Fibroblast of mammary gland (primary cell): ENCODE data around the gene GNAQ.

Experiments used
- DNase-seq: peaks from one replicate; pipeline ENCODE4 v3.0.0-alpha.2; 2010; ENCODE audit warnings: low read depth
- H3K4me3 ChIP-seq: 2 replicates; pipeline ENCODE4 v1.5.1; 2011; ENCODE audit warnings: low read depth, mild to moderate bottlenecking, low read length, moderate library complexity; ENCODE audit not compliant: control insufficient read depth
- CTCF ChIP-seq: conservative IDR thresholded peaks from 2 replicates; pipeline ENCODE4 v1.5.1; 2011; ENCODE audit warnings: low read depth, low read length, inconsistent platforms; ENCODE audit not compliant: control insufficient read depth, insufficient read depth

Gene GNAQ

GRCh38 chr9:77953590-77953989 lies 78.0 kb downstream of the GNAQ start:
- peak; percentile 45 for DNase-seq
- H3K4me3 ChIP-seq: no peak overlapping the region
- TF ChIP-seq CTCF: no peak

DNA sequence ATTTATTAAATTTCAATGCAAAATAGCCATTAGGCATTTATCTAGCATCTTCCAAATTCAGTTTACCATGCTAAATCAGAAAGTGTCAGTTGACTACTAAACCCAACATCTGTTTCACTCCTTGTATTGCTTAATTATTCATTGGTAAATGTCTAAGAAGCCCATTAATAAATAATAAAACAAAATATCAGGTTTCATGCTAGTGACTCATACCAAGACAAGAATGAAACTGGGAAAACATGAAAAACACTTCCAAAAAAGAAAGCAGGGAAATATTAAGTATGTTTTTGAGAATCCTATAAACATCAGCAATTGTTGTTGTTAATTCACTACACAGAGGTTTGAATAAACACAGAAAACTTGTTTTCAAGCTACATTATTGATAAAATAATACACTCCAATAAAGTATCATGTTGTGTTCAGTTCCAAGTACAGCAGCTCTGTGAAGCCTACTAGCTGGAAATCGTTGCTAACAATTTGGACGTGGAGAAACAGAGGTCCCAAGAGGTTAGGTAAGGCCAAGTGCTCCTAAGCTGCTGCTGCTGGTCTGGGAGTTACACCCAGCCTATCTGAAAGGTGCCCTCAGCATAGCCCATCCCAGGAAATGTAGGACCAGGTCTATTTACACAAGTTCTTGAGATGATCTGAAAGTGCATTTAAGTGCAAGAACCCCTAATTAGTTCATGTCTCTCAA lies 78.8 kb downstream of the GNAQ start:
- DNase-seq: peak; percentile 73
- no peak for TF ChIP-seq CTCF
- no peak overlapping the region for H3K4me3 ChIP-seq

DNA sequence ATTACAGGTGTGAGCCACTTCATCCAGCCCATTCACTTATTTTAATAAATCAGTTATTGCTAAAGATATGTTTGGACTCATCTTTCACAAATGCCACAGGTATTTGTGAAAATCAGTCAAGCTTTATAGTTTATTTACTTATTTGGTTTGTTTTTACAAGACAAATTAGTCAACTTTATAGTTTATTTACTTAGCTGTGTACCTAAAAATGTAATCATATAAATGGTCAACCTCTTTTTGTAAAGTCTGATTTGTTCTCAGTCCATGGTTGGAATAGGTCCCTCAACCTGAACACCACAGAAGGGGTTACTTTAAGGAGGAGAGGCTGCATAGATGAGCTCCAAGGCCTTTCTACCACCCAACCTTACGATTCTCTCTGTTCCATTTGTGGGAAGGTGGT lies 80.2 kb downstream of the GNAQ start:
- DNase-seq: no peak
- no peak overlapping the region for H3K4me3 ChIP-seq
- no peak for TF ChIP-seq CTCF

GRCh38 chr9:77949751-77950436 lies 81.7 kb downstream of the GNAQ start:
- no peak for TF ChIP-seq CTCF
- DNase-seq: no peak
- no peak overlapping the region for H3K4me3 ChIP-seq

DNA sequence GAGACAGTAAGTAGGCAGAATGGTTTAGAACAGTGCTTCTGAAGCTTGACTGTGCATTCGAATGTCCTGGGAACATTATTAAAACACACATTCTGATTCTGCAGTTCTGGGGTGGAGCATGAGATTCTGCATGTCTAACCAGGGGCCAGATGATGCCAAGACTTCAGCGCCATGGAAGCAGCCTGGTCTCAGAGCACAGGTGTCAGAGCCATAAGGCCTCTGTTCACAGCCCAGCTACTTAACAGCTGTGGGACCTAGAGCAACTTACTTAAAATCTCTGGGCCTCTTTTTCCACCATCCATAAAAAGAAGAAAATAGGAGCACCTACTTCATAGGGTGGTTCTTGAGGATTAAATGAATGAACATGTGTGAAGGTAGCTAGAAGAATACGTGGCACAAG lies 84.0 kb downstream of the GNAQ start:
- DNase-seq: no peak
- TF ChIP-seq CTCF: no peak

GRCh38 chr9:77946969-77947620 lies 84.5 kb downstream of the GNAQ start:
- no peak for DNase-seq
- H3K4me3 ChIP-seq: no peak overlapping the region
- TF ChIP-seq CTCF: no peak

More for the DNA sequence above, 84.0 kb downstream of the GNAQ start:
- H3K4me3 ChIP-seq: no peak overlapping the region
